SK-N-SH (cell line): ENCODE results near the gene DGKE. TPM values are rescaled to one million over a fixed set of nuclear protein-coding genes. Genes with fewer than 3 reads are reported as not detected.

ENCODE experiments used
- CTCF ChIA-PET: fragments of 300-600, 350-600 bp; formaldehyde crosslinking; extraction: SDS; loops from one replicate; lab custom pipeline; 2021; lab: Yijun Ruan, JAX
- POLR2A ChIA-PET: fragments of 350-600 bp; sonication (Branson Sonifier 250); formaldehyde crosslinking; extraction: SDS; loops from one replicate; lab custom pipeline; 2020; ENCODE audit warnings: antibody characterized with exemption, inconsistent platforms; lab: Yijun Ruan, JAX
- DNase-seq: peaks from one replicate; pipeline ENCODE4 v3.0.0; 2012
- H2AFZ ChIP-seq: fragments of 200-600 bp; sonication (generic); 2 replicates; pipeline ENCODE4 v1.8.1; 2016; ENCODE audit warnings: antibody characterized with exemption, mild to moderate bottlenecking, low read depth
- H3F3A ChIP-seq: fragments of 200-600 bp; sonication (generic); replicated peaks from 2 replicates; pipeline ENCODE3; 2016; ENCODE audit warnings: antibody characterized with exemption, mild to moderate bottlenecking; ENCODE audit not compliant: insufficient read depth
- H3K27ac ChIP-seq, 2 experiments: fragments of 200-500 bp in 1 of 2; fragments of 200-600 bp in 1 of 2; sonication (Bioruptor generic) in 1 of 2; sonication (generic), shearing (Covaris generic) in 1 of 2; 2 replicates each; pipeline versions ENCODE4 v1.5.1 to v1.6.1; 2014 to 2016; ENCODE audit warnings: low read depth in 2 of 2, inconsistent platforms in 1 of 2, low read length in 1 of 2, mild to moderate bottlenecking in 1 of 2, mixed read lengths in 1 of 2
- H3K27me3 ChIP-seq: fragments of 200-600 bp; sonication (generic), shearing (Covaris generic); 2 replicates; pipeline ENCODE4 v1.6.1; 2016; ENCODE audit warnings: mixed run types; ENCODE audit not compliant: insufficient read depth
- H3K36me3 ChIP-seq, 2 experiments: fragments of 200-500 bp in 1 of 2; fragments of 200-600 bp in 1 of 2; sonication (Bioruptor generic) in 1 of 2; sonication (generic) in 1 of 2; replicated peaks in 1 of 2; 2 replicates each; pipeline versions ENCODE3 to v1.5.1; 2014 to 2016; ENCODE audit warnings: low read length in 1 of 2, mild to moderate bottlenecking in 1 of 2; ENCODE audit not compliant: insufficient read depth in 2 of 2, control insufficient read depth in 1 of 2
- H3K4me1 ChIP-seq, 2 experiments: fragments of 200-500 bp in 1 of 2; fragments of 200-600 bp in 1 of 2; sonication (Bioruptor generic) in 1 of 2; sonication (generic), shearing (Covaris generic) in 1 of 2; 2 replicates each; pipeline versions ENCODE4 v1.5.1 to v1.6.1; 2014 to 2016; ENCODE audit warnings: low read depth in 1 of 2, low read length in 1 of 2, mixed run types in 1 of 2; ENCODE audit not compliant: insufficient read depth in 2 of 2, control insufficient read depth in 1 of 2
- H3K4me2 ChIP-seq: fragments of 200-600 bp; sonication (generic), shearing (Covaris generic); 2 replicates; pipeline ENCODE4 v1.6.1; 2017; ENCODE audit warnings: mixed run types
- H3K4me3 ChIP-seq, 2 experiments: fragments of 200-500 bp in 1 of 2; fragments of 200-600 bp in 1 of 2; sonication (Bioruptor generic) in 1 of 2; sonication (generic), shearing (Covaris generic) in 1 of 2; 2 replicates each; pipeline versions ENCODE4 v1.5.1 to v1.8.1; 2014 to 2016; ENCODE audit warnings: low read depth in 2 of 2, inconsistent platforms in 1 of 2, low read length in 1 of 2, mild to moderate bottlenecking in 1 of 2, mixed read lengths in 1 of 2, moderate library complexity in 1 of 2
- H3K79me2 ChIP-seq: fragments of 200-600 bp; sonication (generic); 2 replicates; pipeline ENCODE4 v1.8.1; 2017; ENCODE audit warnings: mild to moderate bottlenecking; ENCODE audit not compliant: insufficient read depth
- H3K9ac ChIP-seq: fragments of 200-600 bp; sonication (generic); 2 replicates; pipeline ENCODE4 v1.6.1; 2017; ENCODE audit warnings: mixed run types
- H3K9me2 ChIP-seq: fragments of 200-600 bp; sonication (generic); 2 replicates; pipeline ENCODE4 v1.6.1; 2017; ENCODE audit warnings: mixed run types
- H3K9me3 ChIP-seq: fragments of 200-600 bp; sonication (generic); 2 replicates; pipeline ENCODE4 v1.6.1; 2017; ENCODE audit warnings: mixed run types, mild to moderate bottlenecking, moderate library complexity
- H4K20me1 ChIP-seq: fragments of 200-600 bp; sonication (generic); 2 replicates; pipeline ENCODE4 v1.6.1; 2017; ENCODE audit warnings: mild to moderate bottlenecking, mixed run types; ENCODE audit not compliant: insufficient read depth
- ELF1 ChIP-seq: IDR thresholded peaks from 2 replicates; pipeline ENCODE4 v1.4.0; 2012
- EP300 ChIP-seq, 2 experiments: IDR thresholded peaks; 2 replicates each; pipeline versions ENCODE4 v1.4.0 to v1.6.1; 2012; ENCODE audit warnings: borderline replicate concordance in 1 of 2, low read depth in 1 of 2, low read length in 1 of 2
- EZH2phosphoT487 ChIP-seq: fragments of 200-600 bp; sonication (generic); IDR thresholded peaks from 2 replicates; pipeline ENCODE4 v1.6.1; 2017; ENCODE audit warnings: low read depth, mixed run types, mild to moderate bottlenecking, antibody characterized with exemption, moderate library complexity, borderline replicate concordance
- FOSL2 ChIP-seq: IDR thresholded peaks from 2 replicates; pipeline ENCODE4 v1.4.0; 2012; ENCODE audit warnings: low read depth, mild to moderate bottlenecking, moderate library complexity, borderline replicate concordance
- FOXJ3 ChIP-seq: sonication (generic); formaldehyde crosslinking; IDR thresholded peaks from 2 replicates; pipeline ENCODE4 v1.5.1; 2020; ENCODE audit warnings: mild to moderate bottlenecking, missing genetic modification reagents
- GABPA ChIP-seq: IDR thresholded peaks from 2 replicates; pipeline ENCODE4 v1.4.0; 2012; ENCODE audit warnings: low read depth, mild to moderate bottlenecking
- GATA2 ChIP-seq: sonication (generic); formaldehyde crosslinking; IDR thresholded peaks from 2 replicates; pipeline ENCODE4 v1.5.0; 2020; ENCODE audit warnings: mild to moderate bottlenecking, missing genetic modification reagents
- JUND ChIP-seq: IDR thresholded peaks from 2 replicates; pipeline ENCODE4 v1.4.0; 2012
- MXI1 ChIP-seq: IDR thresholded peaks from 2 replicates; pipeline ENCODE4 v1.6.1; 2012; ENCODE audit warnings: mild to moderate bottlenecking, low read depth, low read length, improper control_type of control experiment
- NRF1 ChIP-seq: IDR thresholded peaks from 2 replicates; pipeline ENCODE4 v1.6.1; 2012; ENCODE audit warnings: low read depth, mild to moderate bottlenecking, low read length
- PBX3 ChIP-seq: IDR thresholded peaks from 2 replicates; pipeline ENCODE4; 2012
- POLR2AphosphoS5 ChIP-seq: IDR thresholded peaks from 2 replicates; pipeline ENCODE4 v1.6.1; 2012; ENCODE audit warnings: low read depth, low read length
- RFX5 ChIP-seq: IDR thresholded peaks from 2 replicates; pipeline ENCODE4 v1.6.1; 2012; ENCODE audit warnings: mild to moderate bottlenecking, improper control_type of control experiment, low read length
- RXRA ChIP-seq: IDR thresholded peaks from 2 replicates; pipeline ENCODE4 v1.4.0; 2012; ENCODE audit warnings: low read depth, mild to moderate bottlenecking, borderline replicate concordance
- TAF1 ChIP-seq: IDR thresholded peaks from 2 replicates; pipeline ENCODE4 v1.6.1; 2012; ENCODE audit warnings: low read depth, mild to moderate bottlenecking, low read length, moderate library complexity, borderline replicate concordance
- TEAD4 ChIP-seq: IDR thresholded peaks from 2 replicates; pipeline ENCODE4 v1.4.0; 2012; ENCODE audit warnings: mild to moderate bottlenecking, borderline replicate concordance; ENCODE audit not compliant: insufficient read depth
- YY1 ChIP-seq: IDR thresholded peaks from 2 replicates; pipeline ENCODE4 v1.4.0; 2012; ENCODE audit warnings: low read depth, mild to moderate bottlenecking
- WGBS: methylation state at CpG from one replicate; pipeline ENCODE4 v1.1.6; 2017; ENCODE audit warnings: low lambda C conversion rate; 5-methylcytosine and 5-hydroxymethylcytosine counted together
- polyA plus RNA-seq, 3 experiments: library from polyadenylated mRNA; depleted of rRNA; stranded (reverse); fragments of >200 nt; gene quantifications; 2 replicates each; pipeline ENCODE4 v1.2.3, GENCODE V29; 2012
- TF ChIP-seq, protein P1 (sequence below): IDR thresholded peaks from 2 replicates; pipeline ENCODE4 v1.4.0; 2012; ENCODE audit warnings: low read depth, borderline replicate concordance
- TF ChIP-seq, protein P2 (sequence below): fragments of 150-350 bp; IDR thresholded peaks from 2 replicates; pipeline ENCODE4 v1.6.1; 2016; ENCODE audit warnings: mild to moderate bottlenecking, low read depth, low read length

Gene DGKE
- polyA plus RNA-seq, 1 of the 3 experiments (the other 2 are of a cell fraction): 2.4 TPM

DNA sequence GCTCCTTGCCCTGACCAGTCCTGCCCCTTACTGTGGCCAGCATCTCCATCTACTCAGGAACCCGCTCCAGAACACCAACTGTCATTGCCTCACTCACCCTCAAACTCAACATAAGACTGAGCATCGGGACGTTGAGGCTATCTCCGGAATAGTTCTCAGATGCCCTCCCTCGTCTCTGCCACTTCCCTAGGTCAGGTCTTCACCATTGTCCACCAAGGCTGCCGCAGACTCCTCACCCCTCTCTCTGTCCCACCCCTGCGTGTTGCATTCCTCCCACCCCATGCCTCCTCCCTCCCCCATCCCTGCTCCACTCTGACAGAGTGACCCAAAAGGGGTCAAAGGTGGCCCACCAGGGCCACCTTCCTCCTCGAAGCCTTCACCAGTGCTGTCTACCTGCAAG is 37.4 kb upstream of the DGKE start:
- H3F3A ChIP-seq: no peaks in the 10 kb centered on the region
- H3K27ac ChIP-seq: no peak overlapping the region
- no peak overlapping the region for H2AFZ ChIP-seq
- no peak overlapping the region for H3K4me3 ChIP-seq
- H4K20me1 ChIP-seq: no peaks in the 10 kb centered on the region
- ChIA-PET POLR2A (no interaction called here), CTCF (interaction anchor here (2.3 to 2.5 kb wide), 2 partner anchors 17 to 24 kb away, joined by 6 to 12 read pairs; no protein-coding TSS in a partner anchor)
- no peaks in the 10 kb centered on the region for H3K9me3 ChIP-seq
- DNase-seq: no peak
- 44% methylated on average over 8 of the region's 8 CpGs for WGBS
- no peak overlapping the region for H3K9ac ChIP-seq
- no peaks in the 10 kb centered on the region for H3K36me3 ChIP-seq
- H3K4me1 ChIP-seq: no peaks in the 10 kb centered on the region
- no peaks in the 10 kb centered on the region for H3K9me2 ChIP-seq
- TF ChIP-seq FOXJ3 (CRISPR knock-in tag) (no peak), NRF1 (no peak), ELF1 (no peak), TEAD4 (no peak), FOSL2 (no peak), JUND (no peak), YY1 (no peak), EP300 (IDR thresholded peaks at IDR 0.05; ENCODE audit: borderline replicate concordance in 1 of 2, low read depth in 1 of 2, low read length in 1 of 2) (no peak), GABPA (no peak), RFX5 (no peak), POLR2AphosphoS5 (no peak), MXI1 (no peak), RXRA (no peak), PBX3 (no peak), TAF1 (no peak), EZH2phosphoT487 (no peak), GATA2 (CRISPR knock-in tag) (no peak)
- TF ChIP-seq, protein P1, sequence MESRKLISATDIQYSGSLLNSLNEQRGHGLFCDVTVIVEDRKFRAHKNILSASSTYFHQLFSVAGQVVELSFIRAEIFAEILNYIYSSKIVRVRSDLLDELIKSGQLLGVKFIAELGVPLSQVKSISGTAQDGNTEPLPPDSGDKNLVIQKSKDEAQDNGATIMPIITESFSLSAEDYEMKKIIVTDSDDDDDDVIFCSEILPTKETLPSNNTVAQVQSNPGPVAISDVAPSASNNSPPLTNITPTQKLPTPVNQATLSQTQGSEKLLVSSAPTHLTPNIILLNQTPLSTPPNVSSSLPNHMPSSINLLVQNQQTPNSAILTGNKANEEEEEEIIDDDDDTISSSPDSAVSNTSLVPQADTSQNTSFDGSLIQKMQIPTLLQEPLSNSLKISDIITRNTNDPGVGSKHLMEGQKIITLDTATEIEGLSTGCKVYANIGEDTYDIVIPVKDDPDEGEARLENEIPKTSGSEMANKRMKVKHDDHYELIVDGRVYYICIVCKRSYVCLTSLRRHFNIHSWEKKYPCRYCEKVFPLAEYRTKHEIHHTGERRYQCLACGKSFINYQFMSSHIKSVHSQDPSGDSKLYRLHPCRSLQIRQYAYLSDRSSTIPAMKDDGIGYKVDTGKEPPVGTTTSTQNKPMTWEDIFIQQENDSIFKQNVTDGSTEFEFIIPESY: no peak
- TF ChIP-seq, protein P2, sequence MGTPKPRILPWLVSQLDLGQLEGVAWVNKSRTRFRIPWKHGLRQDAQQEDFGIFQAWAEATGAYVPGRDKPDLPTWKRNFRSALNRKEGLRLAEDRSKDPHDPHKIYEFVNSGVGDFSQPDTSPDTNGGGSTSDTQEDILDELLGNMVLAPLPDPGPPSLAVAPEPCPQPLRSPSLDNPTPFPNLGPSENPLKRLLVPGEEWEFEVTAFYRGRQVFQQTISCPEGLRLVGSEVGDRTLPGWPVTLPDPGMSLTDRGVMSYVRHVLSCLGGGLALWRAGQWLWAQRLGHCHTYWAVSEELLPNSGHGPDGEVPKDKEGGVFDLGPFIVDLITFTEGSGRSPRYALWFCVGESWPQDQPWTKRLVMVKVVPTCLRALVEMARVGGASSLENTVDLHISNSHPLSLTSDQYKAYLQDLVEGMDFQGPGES: no peak
- no peaks in the 10 kb centered on the region for H3K27me3 ChIP-seq
- no peaks in the 10 kb centered on the region for H3K79me2 ChIP-seq
- H3K4me2 ChIP-seq: no peak overlapping the region
